ENCODE data around the gene CIB4.

CIB4 gene

DNA sequence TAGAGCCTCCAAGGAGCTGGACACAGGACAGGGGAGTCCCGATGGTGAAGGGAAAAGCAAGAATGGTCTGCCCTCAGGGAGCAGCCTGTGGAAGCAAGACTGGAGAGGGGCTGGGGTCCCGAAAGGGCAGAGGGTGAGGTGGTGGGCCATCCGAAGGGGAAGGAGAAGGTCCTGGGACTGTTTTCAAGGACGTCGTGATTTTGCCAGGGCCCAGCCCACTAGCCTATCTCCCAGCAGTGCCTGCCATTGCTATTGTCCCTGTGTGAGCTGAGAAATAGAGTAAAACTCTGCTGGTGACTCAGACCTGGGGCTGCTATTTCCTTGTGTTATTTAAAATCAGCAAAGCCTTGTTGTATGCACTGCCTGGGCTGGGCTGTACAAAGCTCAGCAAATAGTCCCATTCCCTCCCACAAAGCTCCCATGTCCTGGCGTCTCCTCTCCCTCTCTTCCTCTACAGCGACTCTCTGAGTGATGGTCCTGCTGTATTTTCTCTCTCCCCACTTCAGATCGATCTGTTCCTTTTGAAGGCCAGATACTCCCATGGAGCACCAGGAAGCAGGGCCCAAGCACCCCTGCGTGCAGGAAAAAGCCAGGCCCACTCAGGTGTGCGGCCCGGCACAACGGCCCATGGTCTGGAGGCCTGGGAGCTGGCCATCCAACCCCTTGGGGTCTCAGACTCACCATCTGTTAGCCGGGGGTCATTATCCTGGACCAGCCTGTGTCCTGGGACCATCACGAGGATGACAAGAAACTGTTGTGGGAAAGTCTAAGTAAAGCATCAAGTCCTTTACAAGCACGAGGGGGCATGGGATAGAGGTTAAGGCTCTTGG is 98.3 kb downstream of the CIB4 start:
- no peak overlapping the region for H3K4me3 ChIP-seq (ENCODE audit: low read depth, low read length)
- TF ChIP-seq, protein P1, sequence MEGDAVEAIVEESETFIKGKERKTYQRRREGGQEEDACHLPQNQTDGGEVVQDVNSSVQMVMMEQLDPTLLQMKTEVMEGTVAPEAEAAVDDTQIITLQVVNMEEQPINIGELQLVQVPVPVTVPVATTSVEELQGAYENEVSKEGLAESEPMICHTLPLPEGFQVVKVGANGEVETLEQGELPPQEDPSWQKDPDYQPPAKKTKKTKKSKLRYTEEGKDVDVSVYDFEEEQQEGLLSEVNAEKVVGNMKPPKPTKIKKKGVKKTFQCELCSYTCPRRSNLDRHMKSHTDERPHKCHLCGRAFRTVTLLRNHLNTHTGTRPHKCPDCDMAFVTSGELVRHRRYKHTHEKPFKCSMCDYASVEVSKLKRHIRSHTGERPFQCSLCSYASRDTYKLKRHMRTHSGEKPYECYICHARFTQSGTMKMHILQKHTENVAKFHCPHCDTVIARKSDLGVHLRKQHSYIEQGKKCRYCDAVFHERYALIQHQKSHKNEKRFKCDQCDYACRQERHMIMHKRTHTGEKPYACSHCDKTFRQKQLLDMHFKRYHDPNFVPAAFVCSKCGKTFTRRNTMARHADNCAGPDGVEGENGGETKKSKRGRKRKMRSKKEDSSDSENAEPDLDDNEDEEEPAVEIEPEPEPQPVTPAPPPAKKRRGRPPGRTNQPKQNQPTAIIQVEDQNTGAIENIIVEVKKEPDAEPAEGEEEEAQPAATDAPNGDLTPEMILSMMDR (IDR thresholded peaks at IDR 0.05; ENCODE audit: low read depth, low read length, missing control alignments) = no peak
- no peak for DNase-seq (ENCODE audit: low read depth)
- in situ Hi-C loops (cut with HindIII; ENCODE audit: low sequenced_read_pairs) = no loop called here

DNA sequence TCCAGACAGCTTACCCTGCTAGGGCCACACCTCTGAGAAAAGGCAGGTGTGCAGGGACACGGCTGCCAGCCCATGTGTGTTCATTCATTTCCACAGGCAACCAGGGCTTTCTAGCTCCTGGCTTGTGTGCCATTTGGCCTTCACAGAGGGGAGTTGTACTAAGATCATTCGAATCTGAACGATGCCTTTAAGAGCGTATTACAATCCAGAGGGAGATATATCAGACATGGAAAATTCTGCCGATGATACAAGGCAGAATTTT is 99.0 kb downstream of the CIB4 start:
- H3K4me3 ChIP-seq (ENCODE audit: low read depth, low read length) = no peak overlapping the region
- TF ChIP-seq, protein P1 (IDR thresholded peaks at IDR 0.05; ENCODE audit: low read depth, low read length, missing control alignments) = no peak
- no peak for DNase-seq (ENCODE audit: low read depth)
- in situ Hi-C loops (cut with HindIII; ENCODE audit: low sequenced_read_pairs) = no loop called here

DNA sequence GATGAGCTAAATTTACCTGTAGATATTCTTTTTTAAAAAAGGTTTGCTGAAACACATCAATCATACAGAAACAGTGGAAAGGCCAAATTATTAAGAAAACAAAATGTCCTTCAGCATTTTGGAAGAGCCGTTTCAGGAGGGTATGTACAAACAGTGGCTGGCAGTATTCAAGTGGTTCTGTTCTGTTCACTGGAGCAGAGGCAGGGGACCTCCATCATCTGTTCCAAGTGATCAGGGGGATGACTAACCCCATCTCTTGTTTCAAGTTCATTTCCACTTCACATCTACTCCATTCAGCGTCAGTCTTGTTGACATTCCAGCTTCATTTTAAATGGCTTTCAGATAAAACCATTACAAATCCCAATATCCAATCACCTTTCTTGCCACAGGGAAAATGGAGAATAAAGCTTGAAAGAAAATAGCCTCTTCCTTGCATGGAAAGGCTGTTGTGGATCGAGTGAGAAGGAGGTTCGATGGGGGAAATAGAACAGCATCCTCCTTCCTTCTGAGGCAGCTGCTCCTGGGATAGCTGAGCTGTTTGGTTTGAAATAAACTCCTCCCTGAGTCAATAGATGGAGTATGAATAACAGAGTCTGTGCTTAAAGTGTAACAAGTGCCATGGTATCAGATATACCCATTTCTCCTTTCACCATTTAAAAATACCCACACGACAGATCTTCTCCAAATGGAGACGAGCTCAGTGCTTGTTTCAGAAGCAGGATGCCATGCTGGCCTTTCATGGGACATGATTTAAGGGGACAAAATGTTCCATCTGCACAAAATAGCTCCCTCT is 99.6 kb downstream of the CIB4 start:
- no peak overlapping the region for H3K4me3 ChIP-seq (ENCODE audit: low read depth, low read length)
- TF ChIP-seq, protein P1 (IDR thresholded peaks at IDR 0.05; ENCODE audit: low read depth, low read length, missing control alignments) = no peak
- in situ Hi-C loops (cut with HindIII; ENCODE audit: low sequenced_read_pairs) = no loop called here

DNA sequence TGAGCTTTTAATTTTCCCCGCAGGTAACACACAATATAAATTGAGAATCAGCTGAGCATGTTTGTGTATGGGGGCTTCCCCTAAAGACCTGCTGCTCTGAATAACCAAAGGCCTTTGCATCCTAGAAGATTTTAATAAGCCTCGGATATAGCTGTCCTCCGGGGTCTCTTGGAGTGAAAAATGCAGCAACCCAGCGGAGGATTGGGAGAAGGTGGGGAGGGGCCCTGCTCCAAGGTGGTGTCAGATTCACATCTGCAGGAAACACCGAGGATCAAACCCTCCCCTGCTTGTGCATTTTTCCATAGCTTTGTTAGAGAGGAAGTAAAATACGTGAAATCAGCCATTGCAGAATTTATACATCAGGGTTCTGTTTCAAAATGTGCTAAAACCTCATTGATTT is 100.2 kb downstream of the CIB4 start:
- TF ChIP-seq, protein P1 (IDR thresholded peaks at IDR 0.05; ENCODE audit: low read depth, low read length, missing control alignments) = no peak
- DNase-seq (ENCODE audit: low read depth) = no peak
- no peak overlapping the region for H3K4me3 ChIP-seq (ENCODE audit: low read depth, low read length)
- in situ Hi-C loops (cut with HindIII; ENCODE audit: low sequenced_read_pairs) = no loop called here

More for the DNA sequence above, 99.6 kb downstream of the CIB4 start:
- no peak for DNase-seq (ENCODE audit: low read depth)

DNA sequence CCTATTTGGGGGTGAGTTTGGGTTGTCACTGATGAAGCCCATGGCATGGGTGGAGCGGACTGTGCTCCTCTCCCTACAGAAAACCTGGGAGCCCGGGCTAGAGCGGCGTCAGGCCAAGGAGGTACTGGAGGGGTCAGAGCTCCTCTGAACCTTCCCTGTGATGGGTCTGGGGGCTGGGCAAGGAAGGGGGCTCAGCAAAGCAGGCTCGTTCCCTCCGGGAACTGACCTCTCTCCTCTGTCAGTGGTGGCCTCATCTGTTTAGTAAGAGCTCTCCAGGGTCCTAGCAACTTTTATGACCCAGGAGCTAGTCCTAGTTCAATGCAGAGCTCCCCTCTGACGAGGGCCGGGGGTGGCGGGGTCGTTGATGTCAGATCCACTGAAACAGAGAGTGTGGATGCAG is 100.9 kb downstream of the CIB4 start:
- no peak for DNase-seq (ENCODE audit: low read depth)
- in situ Hi-C loops (cut with HindIII; ENCODE audit: low sequenced_read_pairs) = no loop called here
- TF ChIP-seq, protein P1 (IDR thresholded peaks at IDR 0.05; ENCODE audit: low read depth, low read length, missing control alignments) = no peak
- no peak overlapping the region for H3K4me3 ChIP-seq (ENCODE audit: low read depth, low read length)

DNA sequence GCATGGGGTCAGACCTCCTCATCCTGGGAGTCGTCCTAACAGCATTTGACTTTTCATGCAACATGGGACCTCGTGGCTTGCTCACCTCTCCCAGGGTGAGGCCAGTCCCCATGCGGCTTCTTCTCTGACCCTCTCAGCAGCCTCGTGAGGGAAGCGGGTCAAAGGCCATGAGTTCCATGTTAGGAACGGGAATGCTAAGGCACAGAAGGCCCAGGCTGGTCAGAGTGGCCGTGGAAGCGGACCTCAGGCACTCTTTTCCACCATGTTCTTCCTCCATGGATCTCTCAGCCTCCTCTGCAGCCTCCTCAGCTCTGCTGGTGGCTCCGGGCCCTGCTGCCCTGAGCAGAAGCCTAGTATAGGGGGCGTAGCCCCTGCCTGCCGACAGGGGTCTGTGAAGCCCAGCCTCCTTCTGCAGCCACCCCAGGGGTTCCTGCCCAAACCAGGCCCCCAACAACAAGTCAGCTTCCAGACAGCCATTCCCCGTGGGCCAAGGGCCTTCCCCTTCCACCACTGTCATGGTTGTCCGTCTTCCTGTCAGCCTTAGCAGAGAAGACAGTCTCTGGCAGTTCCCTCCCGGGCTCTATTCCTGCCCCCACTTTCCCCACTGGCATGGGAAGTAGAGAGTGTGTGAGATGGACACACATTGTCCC is 103.2 kb downstream of the CIB4 start:
- no peak for DNase-seq (ENCODE audit: low read depth)
- H3K4me3 ChIP-seq (ENCODE audit: low read depth, low read length) = no peak overlapping the region
- in situ Hi-C loops (cut with HindIII; ENCODE audit: low sequenced_read_pairs) = no loop called here
- TF ChIP-seq, protein P1 (IDR thresholded peaks at IDR 0.05; ENCODE audit: low read depth, low read length, missing control alignments) = no peak

All from astrocyte of the cerebellum (primary cell).